Smooth muscle cell (in vitro differentiated cells): ENCODE results near the gene RHEB. TPM values are rescaled to one million over a fixed set of nuclear protein-coding genes. Genes with fewer than 3 reads are reported as not detected.

ENCODE experiments used
- DNase-seq: peaks from one replicate; lab custom pipeline; 2025; ENCODE audit not compliant: unreplicated experiment; lab: John Stamatoyannopoulos, UW
- H2AFZ ChIP-seq: fragments of 200-600 bp; sonication (generic); 2 replicates; pipeline ENCODE4 v1.6.0; 2016; ENCODE audit warnings: antibody characterized with exemption, low read depth, mild to moderate bottlenecking
- H3F3A ChIP-seq: fragments of 200-600 bp; sonication (generic); 2 replicates; pipeline ENCODE4 v1.6.0; 2017; ENCODE audit warnings: antibody characterized with exemption, low read depth
- H3K27ac ChIP-seq: fragments of 200-600 bp; sonication (generic); 2 replicates; pipeline ENCODE4 v1.5.1; 2016; ENCODE audit warnings: low read depth, mild to moderate bottlenecking
- H3K27me3 ChIP-seq: fragments of 200-600 bp; sonication (generic); 2 replicates; pipeline ENCODE4 v1.6.1; 2016; ENCODE audit warnings: low read depth, mild to moderate bottlenecking
- H3K36me3 ChIP-seq: fragments of 200-600 bp; sonication (generic); 2 replicates; pipeline ENCODE4 v1.5.1; 2016; ENCODE audit warnings: low read depth
- H3K4me1 ChIP-seq: fragments of 200-600 bp; sonication (generic); 2 replicates; pipeline ENCODE4 v1.5.1; 2016; ENCODE audit warnings: low read depth
- H3K4me2 ChIP-seq: fragments of 200-600 bp; sonication (generic); 2 replicates; pipeline ENCODE4 v1.6.0; 2016; ENCODE audit warnings: mild to moderate bottlenecking
- H3K4me3 ChIP-seq: fragments of 200-600 bp; sonication (generic); 2 replicates; pipeline ENCODE4 v1.5.1; 2016; ENCODE audit warnings: mild to moderate bottlenecking
- H3K79me2 ChIP-seq: fragments of 200-600 bp; sonication (generic); 2 replicates; pipeline ENCODE4 v1.6.0; 2016; ENCODE audit warnings: low read depth, mild to moderate bottlenecking
- H3K9ac ChIP-seq: fragments of 200-600 bp; sonication (generic); 2 replicates; pipeline ENCODE4 v1.6.0; 2016; ENCODE audit warnings: low read depth
- H3K9me3 ChIP-seq: fragments of 200-600 bp; sonication (generic); replicated peaks from 2 replicates; pipeline ENCODE4 v1.5.1; 2016; ENCODE audit warnings: low read depth
- H4K20me1 ChIP-seq: fragments of 200-600 bp; sonication (generic); 2 replicates; pipeline ENCODE4 v1.6.0; 2016; ENCODE audit warnings: low read depth
- WGBS: methylation state at CpG from one replicate; pipeline ENCODE4 v1.1.7; 2016; ENCODE audit warnings: low lambda C conversion rate; 5-methylcytosine and 5-hydroxymethylcytosine counted together
- polyA plus RNA-seq: library from polyadenylated mRNA; unstranded; fragments of >200 nt; fragmentation: Nextera tagmentation; extraction: Ambion mirVana; gene quantifications from 2 replicates; pipeline ENCODE4 v1.2.1, GENCODE V29; 2016
- total RNA-seq: library from RNA; depleted of rRNA; stranded (reverse); fragments of >200 nt; gene quantifications from 2 replicates; pipeline ENCODE4 v1.2.3, GENCODE V29; 2014
- TF ChIP-seq, protein P1 (sequence below): fragments of 200-600 bp; sonication (generic); IDR thresholded peaks from 2 replicates; pipeline ENCODE4 v1.5.1; 2017; ENCODE audit warnings: borderline replicate concordance, mild to moderate bottlenecking, antibody characterized with exemption; ENCODE audit not compliant: insufficient read depth, poor library complexity, severe bottlenecking

Gene RHEB
- total and polyA plus RNA-seq, 2 experiments from 2014 or later: 115 to 151 TPM

DNA sequence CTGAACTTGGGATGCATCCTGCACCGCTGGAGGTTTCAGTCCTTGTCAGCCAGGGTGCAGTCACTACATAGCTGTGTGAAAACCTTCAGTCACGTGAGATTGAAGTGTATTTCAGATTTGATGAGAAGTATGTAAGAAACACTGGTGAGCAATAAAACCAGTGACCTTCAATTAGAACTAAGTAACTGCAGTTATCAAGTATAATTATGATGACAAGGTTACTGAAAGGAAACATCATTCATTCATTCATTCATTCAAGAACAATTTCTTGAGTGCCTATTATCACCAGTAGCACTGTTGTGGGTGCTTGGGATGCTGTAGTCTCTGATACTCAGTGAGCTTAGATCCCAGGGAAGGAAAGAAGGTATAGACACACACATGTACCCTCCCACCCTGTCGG is 33.6 kb downstream of the RHEB start:
- Histone ChIP-seq H4K20me1 (peaks cover 54% of the 10 kb centered on the region), H3K4me3 (no peak overlapping the region), H3F3A (peaks cover 6% of the 10 kb centered on the region), H3K4me1 (peaks cover 16% of the 10 kb centered on the region), H3K27ac (no peak overlapping the region), H2AFZ (no peak overlapping the region), H3K36me3 (peaks cover 27% of the 10 kb centered on the region), H3K27me3 (no peaks in the 10 kb centered on the region), H3K9me3 (no peaks in the 10 kb centered on the region), H3K9ac (no peak overlapping the region), H3K79me2 (peaks cover 44% of the 10 kb centered on the region), H3K4me2 (no peak overlapping the region)
- 97% methylated on average over 3 of the region's 3 CpGs for WGBS
- TF ChIP-seq, protein P1, sequence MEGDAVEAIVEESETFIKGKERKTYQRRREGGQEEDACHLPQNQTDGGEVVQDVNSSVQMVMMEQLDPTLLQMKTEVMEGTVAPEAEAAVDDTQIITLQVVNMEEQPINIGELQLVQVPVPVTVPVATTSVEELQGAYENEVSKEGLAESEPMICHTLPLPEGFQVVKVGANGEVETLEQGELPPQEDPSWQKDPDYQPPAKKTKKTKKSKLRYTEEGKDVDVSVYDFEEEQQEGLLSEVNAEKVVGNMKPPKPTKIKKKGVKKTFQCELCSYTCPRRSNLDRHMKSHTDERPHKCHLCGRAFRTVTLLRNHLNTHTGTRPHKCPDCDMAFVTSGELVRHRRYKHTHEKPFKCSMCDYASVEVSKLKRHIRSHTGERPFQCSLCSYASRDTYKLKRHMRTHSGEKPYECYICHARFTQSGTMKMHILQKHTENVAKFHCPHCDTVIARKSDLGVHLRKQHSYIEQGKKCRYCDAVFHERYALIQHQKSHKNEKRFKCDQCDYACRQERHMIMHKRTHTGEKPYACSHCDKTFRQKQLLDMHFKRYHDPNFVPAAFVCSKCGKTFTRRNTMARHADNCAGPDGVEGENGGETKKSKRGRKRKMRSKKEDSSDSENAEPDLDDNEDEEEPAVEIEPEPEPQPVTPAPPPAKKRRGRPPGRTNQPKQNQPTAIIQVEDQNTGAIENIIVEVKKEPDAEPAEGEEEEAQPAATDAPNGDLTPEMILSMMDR: no peak
- no peak for DNase-seq

DNA sequence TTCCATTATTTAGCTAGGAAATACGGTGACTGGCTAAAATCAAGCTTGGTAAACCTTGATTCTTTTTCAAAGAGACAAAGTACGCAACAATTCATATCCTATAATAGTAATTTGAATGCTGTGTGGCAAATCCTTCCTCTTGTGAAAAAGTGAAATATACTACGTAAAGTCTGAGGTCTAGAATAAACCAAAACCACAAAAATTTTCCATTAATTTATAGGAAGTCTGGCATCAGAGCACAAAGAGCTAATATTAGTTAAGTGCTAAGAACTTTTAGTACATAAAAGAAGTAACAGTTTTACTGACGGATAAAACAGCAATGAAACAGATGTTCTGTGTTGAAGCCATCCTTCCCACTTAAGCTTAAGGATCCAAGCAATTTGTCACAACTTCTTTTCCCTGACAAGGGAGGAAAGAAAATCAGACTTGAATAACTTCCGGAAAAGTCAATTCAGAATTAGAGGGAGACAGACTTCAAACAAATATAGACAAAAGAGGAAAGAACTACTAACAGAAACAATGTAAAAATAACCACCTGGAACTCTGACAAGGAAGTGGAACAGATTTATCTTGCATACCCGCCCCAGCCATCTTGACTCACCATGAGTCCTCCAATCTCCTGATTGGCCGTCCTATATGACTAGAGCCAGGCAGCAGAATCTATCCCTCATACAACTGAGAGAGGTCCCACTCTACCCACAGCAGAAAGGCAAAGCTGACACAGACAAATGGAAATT is 34.6 kb downstream of the RHEB start:
- Histone ChIP-seq H4K20me1 (peaks cover 50% of the 10 kb centered on the region), H3F3A (peaks cover 6% of the 10 kb centered on the region), H3K27me3 (no peaks in the 10 kb centered on the region), H3K4me3 (no peak overlapping the region), H3K4me2 (peak overlapping the region; percentile 5), H3K79me2 (peaks cover 40% of the 10 kb centered on the region), H2AFZ (no peak overlapping the region), H3K9ac (no peak overlapping the region), H3K9me3 (no peaks in the 10 kb centered on the region), H3K36me3 (peaks cover 21% of the 10 kb centered on the region), H3K27ac (peak overlapping the region; percentile 77), H3K4me1 (peaks cover 6% of the 10 kb centered on the region)
- TF ChIP-seq, protein P1: no peak
- DNase-seq: no peak
- 61% methylated on average over 7 of the region's 7 CpGs for WGBS

DNA sequence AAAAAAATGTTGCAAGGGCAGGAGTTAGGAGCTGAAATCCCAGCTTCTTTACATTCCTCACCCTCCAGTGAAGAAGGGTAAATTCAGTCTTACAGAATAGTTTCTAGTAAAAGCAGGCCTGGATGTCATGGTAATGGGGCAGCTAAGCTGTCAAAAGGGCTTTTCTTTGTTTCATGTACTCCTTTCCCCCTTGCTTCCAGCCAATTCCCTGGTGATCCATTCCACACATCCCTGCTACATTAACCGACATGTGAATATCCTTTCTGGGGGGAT is 36.0 kb downstream of the RHEB start:
- TF ChIP-seq, protein P1: no peak
- H3K4me1 ChIP-seq: peaks cover 4% of the 10 kb centered on the region
- no peak for DNase-seq
- peaks cover 16% of the 10 kb centered on the region for H3K36me3 ChIP-seq
- peaks cover 40% of the 10 kb centered on the region for H3K79me2 ChIP-seq
- H3K9ac ChIP-seq: no peak overlapping the region
- H2AFZ ChIP-seq: no peak overlapping the region
- H4K20me1 ChIP-seq: peaks cover 44% of the 10 kb centered on the region
- H3K9me3 ChIP-seq: no peaks in the 10 kb centered on the region
- H3K27me3 ChIP-seq: no peaks in the 10 kb centered on the region
- peaks cover 6% of the 10 kb centered on the region for H3F3A ChIP-seq
- no peak overlapping the region for H3K4me2 ChIP-seq
- H3K27ac ChIP-seq: no peak overlapping the region
- WGBS: 63% methylated on average over 1 of the region's 1 CpG
- no peak overlapping the region for H3K4me3 ChIP-seq
